PC-3 (cell line): ENCODE results near the gene MTCL3.

Experiments
- EZH2 ChIP-seq: fragments of 300-600 bp; sonication (generic); IDR thresholded peaks from one replicate; pipeline ENCODE4 v1.6.1; 2017; ENCODE audit warnings: antibody characterized with exemption, mild to moderate bottlenecking, low read length; ENCODE audit not compliant: unreplicated experiment
- EZH2phosphoT487 ChIP-seq: fragments of 300-600 bp; sonication (generic); IDR thresholded peaks from 2 replicates; pipeline ENCODE4 v1.6.1; 2018; ENCODE audit warnings: mild to moderate bottlenecking, antibody characterized with exemption, low read length, borderline replicate concordance
- TF ChIP-seq, protein P1 (sequence below): fragments of 300-600 bp; sonication (generic); conservative IDR thresholded peaks from 2 replicates; pipeline ENCODE4 v1.5.1; 2017; ENCODE audit warnings: antibody characterized with exemption, low read depth, mild to moderate bottlenecking, low read length

DNA sequence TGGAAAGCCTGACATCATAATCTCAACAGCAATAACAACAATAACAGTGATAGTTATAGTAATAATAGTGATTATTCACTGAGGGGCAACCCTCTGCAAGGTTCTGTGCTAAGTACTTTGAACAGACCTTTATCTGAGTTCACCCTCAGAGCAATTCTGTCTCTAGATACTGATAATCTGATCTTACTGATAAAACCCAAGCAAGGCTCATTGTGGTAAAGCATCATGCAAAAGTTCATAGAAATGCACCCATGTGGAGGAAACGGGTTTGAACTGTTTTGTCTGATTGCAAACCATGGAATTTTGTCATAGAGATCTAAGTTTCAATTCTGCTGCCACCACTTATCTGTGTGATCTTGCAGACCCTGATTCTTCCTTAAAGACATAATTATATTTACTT, 58.7 kb downstream of the MTCL3 start:
- TF ChIP-seq EZH2 (no peak), EZH2phosphoT487 (no peak)
- TF ChIP-seq, protein P1, sequence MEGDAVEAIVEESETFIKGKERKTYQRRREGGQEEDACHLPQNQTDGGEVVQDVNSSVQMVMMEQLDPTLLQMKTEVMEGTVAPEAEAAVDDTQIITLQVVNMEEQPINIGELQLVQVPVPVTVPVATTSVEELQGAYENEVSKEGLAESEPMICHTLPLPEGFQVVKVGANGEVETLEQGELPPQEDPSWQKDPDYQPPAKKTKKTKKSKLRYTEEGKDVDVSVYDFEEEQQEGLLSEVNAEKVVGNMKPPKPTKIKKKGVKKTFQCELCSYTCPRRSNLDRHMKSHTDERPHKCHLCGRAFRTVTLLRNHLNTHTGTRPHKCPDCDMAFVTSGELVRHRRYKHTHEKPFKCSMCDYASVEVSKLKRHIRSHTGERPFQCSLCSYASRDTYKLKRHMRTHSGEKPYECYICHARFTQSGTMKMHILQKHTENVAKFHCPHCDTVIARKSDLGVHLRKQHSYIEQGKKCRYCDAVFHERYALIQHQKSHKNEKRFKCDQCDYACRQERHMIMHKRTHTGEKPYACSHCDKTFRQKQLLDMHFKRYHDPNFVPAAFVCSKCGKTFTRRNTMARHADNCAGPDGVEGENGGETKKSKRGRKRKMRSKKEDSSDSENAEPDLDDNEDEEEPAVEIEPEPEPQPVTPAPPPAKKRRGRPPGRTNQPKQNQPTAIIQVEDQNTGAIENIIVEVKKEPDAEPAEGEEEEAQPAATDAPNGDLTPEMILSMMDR: no peak
